Measurements from ENCODE around the gene CCND3.

CCND3 gene

DNA sequence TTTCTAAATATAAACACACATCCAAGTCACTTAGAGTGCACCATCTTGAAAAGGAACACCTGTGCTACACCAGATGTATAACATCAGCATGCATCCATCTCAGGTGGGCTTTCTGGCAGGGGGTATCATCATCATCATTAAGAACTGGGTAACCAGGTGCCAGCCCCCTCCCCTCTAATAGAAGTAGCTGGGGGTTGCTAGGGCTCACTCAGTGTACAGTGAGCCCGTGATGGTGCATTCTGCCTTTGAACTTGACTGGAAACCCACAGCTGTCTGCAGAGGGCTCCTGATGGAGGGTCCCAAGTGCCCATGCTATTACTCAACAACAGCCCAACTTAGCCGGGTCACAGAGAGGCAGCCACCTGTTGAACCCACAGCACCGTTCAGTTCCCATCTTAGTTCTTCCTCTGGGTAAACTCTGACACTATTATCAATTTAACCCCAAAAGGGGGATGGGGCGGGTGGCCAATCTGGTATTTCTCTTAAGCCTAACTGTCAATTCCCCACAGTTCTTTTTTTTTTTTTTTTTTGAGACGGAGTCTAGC, 32.7 kb upstream of the CCND3 start:
- no peak overlapping the region for H3K4me3 ChIP-seq
- intact Hi-C loops (cut with DNase I; ENCODE audit: low total_unique reads), result no loop called here
- peak in 1 of 2 donors; percentile 11 for DNase-seq
- H3K9me3 ChIP-seq, result no peaks in the 10 kb centered on the region
- no peak overlapping the region for H3K27ac ChIP-seq
- no peak for TF ChIP-seq CTCF (IDR thresholded peaks at IDR 0.05)
- no peaks in the 10 kb centered on the region for H3K27me3 ChIP-seq
- no peaks in the 10 kb centered on the region for H3K36me3 ChIP-seq
- H3K4me1 ChIP-seq, result no peaks in the 10 kb centered on the region

DNA sequence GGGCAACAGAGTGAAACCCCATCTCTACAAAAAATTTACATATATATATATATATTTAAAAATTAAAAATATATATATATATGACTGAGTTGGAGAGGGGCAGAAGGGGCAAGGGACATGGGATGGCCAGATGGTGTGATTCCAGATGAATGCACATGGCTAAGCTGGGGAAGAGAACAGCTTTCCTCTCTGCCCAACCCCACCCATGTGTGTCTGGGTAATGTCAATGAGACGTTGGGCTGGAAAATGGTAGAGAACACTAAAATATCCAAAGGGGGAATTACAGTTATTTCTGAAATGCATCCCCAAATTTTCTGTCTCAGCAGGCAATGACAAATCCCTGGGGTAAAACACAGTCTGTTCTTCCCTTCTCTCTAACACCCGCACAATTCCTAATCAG, 31.2 kb upstream of the CCND3 start:
- DNase-seq, result no peak
- intact Hi-C loops (cut with DNase I; ENCODE audit: low total_unique reads), result no loop called here
- no peaks in the 10 kb centered on the region for H3K27me3 ChIP-seq
- no peaks in the 10 kb centered on the region for H3K9me3 ChIP-seq
- H3K4me3 ChIP-seq, result no peak overlapping the region
- H3K36me3 ChIP-seq, result no peaks in the 10 kb centered on the region
- H3K27ac ChIP-seq, result no peak overlapping the region
- no peak for TF ChIP-seq CTCF (IDR thresholded peaks at IDR 0.05)
- H3K4me1 ChIP-seq, result no peaks in the 10 kb centered on the region

DNA sequence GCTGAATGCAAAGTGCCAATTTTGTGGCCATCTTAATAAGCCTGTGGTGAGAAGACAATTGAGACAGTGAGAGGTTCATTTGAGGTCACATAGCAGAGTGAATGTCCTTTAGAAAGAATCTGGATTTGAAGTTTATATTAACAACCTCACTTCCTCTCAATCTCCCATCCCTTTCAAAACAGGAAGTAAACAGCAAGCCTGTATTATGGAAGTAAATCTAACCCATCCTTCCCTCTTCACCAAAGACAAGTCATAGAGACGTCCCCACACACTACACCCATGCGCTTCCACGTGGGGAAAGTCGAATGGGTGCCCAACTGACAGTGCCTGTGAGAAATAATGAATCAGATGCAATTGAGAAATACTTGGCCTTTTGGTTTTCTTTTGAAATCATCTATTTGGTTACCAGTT, 28.8 kb upstream of the CCND3 start:
- H3K9me3 ChIP-seq, result no peaks in the 10 kb centered on the region
- TF ChIP-seq CTCF (IDR thresholded peaks at IDR 0.05), result no peak
- H3K4me3 ChIP-seq, result no peak overlapping the region
- intact Hi-C loops (cut with DNase I; ENCODE audit: low total_unique reads), result no loop called here
- no peak overlapping the region for H3K27ac ChIP-seq
- no peaks in the 10 kb centered on the region for H3K4me1 ChIP-seq
- DNase-seq, result peak; percentile 46 to 51
- no peaks in the 10 kb centered on the region for H3K36me3 ChIP-seq
- no peaks in the 10 kb centered on the region for H3K27me3 ChIP-seq

GRCh38 chr6:41967312-41968287, 26.0 kb upstream of the CCND3 start:
- H3K4me3 ChIP-seq, result no peak overlapping the region
- TF ChIP-seq CTCF (IDR thresholded peaks at IDR 0.05), result no peak
- no peak overlapping the region for H3K27ac ChIP-seq
- no peaks in the 10 kb centered on the region for H3K27me3 ChIP-seq
- peak in 1 of 2 donors; percentile 12 for DNase-seq
- no peaks in the 10 kb centered on the region for H3K9me3 ChIP-seq
- H3K36me3 ChIP-seq, result no peaks in the 10 kb centered on the region
- intact Hi-C loops (cut with DNase I; ENCODE audit: low total_unique reads), result no loop called here
- no peaks in the 10 kb centered on the region for H3K4me1 ChIP-seq

DNA sequence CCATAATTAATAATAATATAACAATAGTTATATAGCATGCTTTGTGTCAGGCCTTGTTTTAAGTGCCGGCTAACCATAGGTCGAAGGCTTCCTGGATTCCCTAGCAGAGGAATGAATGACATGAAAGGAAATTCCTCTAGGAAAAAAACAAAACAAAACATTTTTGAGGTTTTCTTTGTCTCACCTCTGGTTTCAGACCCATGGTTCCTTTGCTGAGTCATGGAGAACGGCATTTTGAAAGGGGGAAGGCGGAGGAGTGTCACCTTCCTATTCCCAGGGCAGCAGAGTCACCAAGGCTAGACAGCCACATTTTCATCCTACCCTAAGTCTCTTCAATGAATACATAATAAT, 25.3 kb upstream of the CCND3 start:
- H3K27me3 ChIP-seq, result no peaks in the 10 kb centered on the region
- intact Hi-C loops (cut with DNase I; ENCODE audit: low total_unique reads), result no loop called here
- no peak for TF ChIP-seq CTCF (IDR thresholded peaks at IDR 0.05)
- no peaks in the 10 kb centered on the region for H3K4me1 ChIP-seq
- H3K9me3 ChIP-seq, result no peaks in the 10 kb centered on the region
- H3K36me3 ChIP-seq, result no peaks in the 10 kb centered on the region
- no peak overlapping the region for H3K27ac ChIP-seq
- DNase-seq, result no peak
- no peak overlapping the region for H3K4me3 ChIP-seq
